Natural killer cell (primary cell): ENCODE data around the gene ARID1B. TPM values are rescaled to one million over a fixed set of nuclear protein-coding genes. Genes with fewer than 3 reads are reported as not detected.

Source experiments
- ATAC-seq, 3 donors: fragments of 150-1000 bp in 2 of 3; fragments of 200-7000 bp in 1 of 3; cut with Tn5 transposase; 1 replicate in 1 of 3; 2 replicates in 2 of 3; pipeline ENCODE4 v1.10.0; 2021; ENCODE audit warnings: mild to moderate bottlenecking in 2 of 3, moderate library complexity in 2 of 3
- DNase-seq, 2 donors: peaks; one replicate each; pipeline versions ENCODE4 v3.0.0 to v3.0.0-alpha.2; 2013 to 2021; ENCODE audit warnings: mixed read lengths in 1 of 2
- H3K27ac ChIP-seq: one replicate; pipeline ENCODE4 v1.5.1; 2013; ENCODE audit warnings: mild to moderate bottlenecking, low read length
- H3K27me3 ChIP-seq: one replicate; pipeline ENCODE4 v1.6.1; 2013; ENCODE audit warnings: low read length; ENCODE audit not compliant: control insufficient read depth, insufficient read depth
- H3K36me3 ChIP-seq: one replicate; pipeline ENCODE4 v1.6.1; 2013; ENCODE audit warnings: low read length; ENCODE audit not compliant: control insufficient read depth, insufficient read depth
- H3K4me1 ChIP-seq: one replicate; pipeline ENCODE4 v1.6.1; 2013; ENCODE audit warnings: low read length; ENCODE audit not compliant: control insufficient read depth, insufficient read depth
- H3K4me3 ChIP-seq: one replicate; pipeline ENCODE4 v1.5.1; 2013; ENCODE audit warnings: low read length
- H3K9me3 ChIP-seq: one replicate; pipeline ENCODE4 v1.6.1; 2013; ENCODE audit warnings: low read length; ENCODE audit not compliant: control insufficient read depth, insufficient read depth
- H3K27ac Mint-ChIP-seq, 2 donors: one replicate each; pipeline ENCODE4 v1.8.0; 2022; ENCODE audit warnings: mild to moderate bottlenecking in 2 of 2, mixed read lengths in 2 of 2, moderate library complexity in 1 of 2
- H3K27me3 Mint-ChIP-seq, 2 donors: one replicate each; pipeline ENCODE4 v1.8.0; 2022; ENCODE audit warnings: low read depth in 2 of 2, mixed read lengths in 2 of 2
- H3K36me3 Mint-ChIP-seq: one replicate; pipeline ENCODE4 v1.8.0; 2022; ENCODE audit warnings: mixed read lengths
- H3K4me1 Mint-ChIP-seq, 2 donors: one replicate each; pipeline ENCODE4 v1.8.0; 2022; ENCODE audit warnings: mixed read lengths in 2 of 2
- H3K4me3 Mint-ChIP-seq: one replicate; pipeline ENCODE4 v1.8.0; 2022; ENCODE audit warnings: mild to moderate bottlenecking, moderate library complexity, mixed read lengths
- H3K9me3 Mint-ChIP-seq, 2 donors: one replicate each; pipeline ENCODE4 v1.8.0; 2022; ENCODE audit warnings: mixed read lengths in 2 of 2
- CTCF ChIP-seq: fragments of 200-600 bp; IDR thresholded peaks from one replicate; pipeline ENCODE4 v1.8.0; 2022; ENCODE audit warnings: antibody characterized with exemption
- WGBS: methylation state at CpG from one replicate; pipeline ENCODE4 v1.1.7; 2013; ENCODE audit warnings: missing lambda C conversion rate; ENCODE audit not compliant: insufficient coverage; 5-methylcytosine and 5-hydroxymethylcytosine counted together
- intact Hi-C: fragments of 100-400 bp; cut with micrococcal nuclease; formaldehyde crosslinking; loops from one replicate; pipeline ENCODE4 v1.14.2; 2022
- total RNA-seq, 4 donors: library from RNA; stranded (reverse); fragments of 120-200 nt in 1 of 4; gene quantifications; one replicate each; pipeline versions ENCODE4 v1.2.3 to v1.2.4, GENCODE V29; 2013 to 2022

The ARID1B gene
- total RNA-seq, 3 donors from 2014 or later (not counting 1 experiment from before 2014, with no cell fraction given), result 180 to 201 (median 189) TPM

GRCh38 chr6:157024745-157025144, 247.6 kb downstream of the ARID1B start:
- Histone ChIP-seq H3K4me1 (peaks cover 3% of the 10 kb centered on the region), H3K9me3 (no peaks in the 10 kb centered on the region), H3K4me3 (no peak overlapping the region), H3K36me3 (no peaks in the 10 kb centered on the region), H3K27me3 (no peaks in the 10 kb centered on the region), H3K27ac (no peak overlapping the region)
- WGBS, result 100% methylated on average over 2 of the region's 3 CpGs
- no peak for ATAC-seq
- Mint-ChIP-seq H3K4me1 (peaks cover 33 to 36% of the 10 kb centered on the region in 2 donors), H3K9me3 (no peaks in the 10 kb centered on the region), H3K27me3 (no peaks in the 10 kb centered on the region), H3K27ac (no peak overlapping the region), H3K4me3 (no peak overlapping the region), H3K36me3 (no peaks in the 10 kb centered on the region)
- intact Hi-C loops, result loop anchor here (5.0 kb wide), 3 partner anchors 33 to 248 kb away; no protein-coding TSS in a partner anchor
- TF ChIP-seq CTCF, result no peak
- no peak for DNase-seq

GRCh38 chr6:157025437-157025836, 248.3 kb downstream of the ARID1B start:
- intact Hi-C loops, result no loop called here
- H3K27ac ChIP-seq, result no peak overlapping the region
- no peaks in the 10 kb centered on the region for H3K36me3 Mint-ChIP-seq
- H3K4me1 ChIP-seq, result peaks cover 3% of the 10 kb centered on the region
- H3K4me3 ChIP-seq, result no peak overlapping the region
- no peaks in the 10 kb centered on the region for H3K27me3 ChIP-seq
- no peak for DNase-seq
- H3K36me3 ChIP-seq, result no peaks in the 10 kb centered on the region
- H3K9me3 ChIP-seq, result no peaks in the 10 kb centered on the region
- no peak overlapping the region for H3K27ac Mint-ChIP-seq
- H3K4me3 Mint-ChIP-seq, result no peak overlapping the region
- peaks cover 31 to 36% of the 10 kb centered on the region in 2 donors for H3K4me1 Mint-ChIP-seq
- ATAC-seq, result no peak
- TF ChIP-seq CTCF, result no peak
- H3K27me3 Mint-ChIP-seq, result no peaks in the 10 kb centered on the region
- no CpG with 5 or more reads among the region's 1 CpG for WGBS
- no peaks in the 10 kb centered on the region for H3K9me3 Mint-ChIP-seq

- Mint-ChIP-seq H3K4me3 (no peak overlapping the region), H3K36me3 (no peaks in the 10 kb centered on the region), H3K4me1 (peaks cover 37 to 40% of the 10 kb centered on the region in 2 donors), H3K27me3 (no peaks in the 10 kb centered on the region), H3K27ac (peak overlapping the region in 1 of 2 donors; percentile 1), H3K9me3 (no peaks in the 10 kb centered on the region)
- Histone ChIP-seq H3K27me3 (no peaks in the 10 kb centered on the region), H3K27ac (no peak overlapping the region), H3K36me3 (no peaks in the 10 kb centered on the region), H3K9me3 (no peaks in the 10 kb centered on the region), H3K4me3 (no peak overlapping the region), H3K4me1 (peaks cover 4% of the 10 kb centered on the region)
- intact Hi-C loops, result no loop called here
- WGBS, result 99% methylated on average over 4 of the region's 4 CpGs
- TF ChIP-seq CTCF, result no peak
- ATAC-seq, result no peak
- no peak for DNase-seq
These were observed 253.0 kb downstream of the ARID1B start for GRCh38 chr6:157029980-157030690.

GRCh38 chr6:157030755-157031154, 253.6 kb downstream of the ARID1B start:
- peak overlapping the region in 1 of 2 donors; percentile 1 for H3K27ac Mint-ChIP-seq
- Histone ChIP-seq H3K36me3 (no peaks in the 10 kb centered on the region), H3K27ac (no peak overlapping the region), H3K4me1 (peaks cover 4% of the 10 kb centered on the region), H3K27me3 (no peaks in the 10 kb centered on the region), H3K9me3 (no peaks in the 10 kb centered on the region), H3K4me3 (no peak overlapping the region)
- WGBS, result 96% methylated on average over 9 of the region's 10 CpGs
- no peak overlapping the region for H3K4me3 Mint-ChIP-seq
- no peak for DNase-seq
- H3K4me1 Mint-ChIP-seq, result peaks cover 35 to 37% of the 10 kb centered on the region in 2 donors
- H3K36me3 Mint-ChIP-seq, result no peaks in the 10 kb centered on the region
- H3K9me3 Mint-ChIP-seq, result no peaks in the 10 kb centered on the region
- H3K27me3 Mint-ChIP-seq, result no peaks in the 10 kb centered on the region
- intact Hi-C loops, result no loop called here
- no peak for ATAC-seq
- no peak for TF ChIP-seq CTCF
